HepG2 (cell line): ENCODE results near the gene FGD5. TPM values are rescaled to one million over a fixed set of nuclear protein-coding genes. Genes with fewer than 3 reads are reported as not detected.

Experiments used
- CC2D1A ChIP-seq: sonication (generic); formaldehyde crosslinking; IDR thresholded peaks from 2 replicates; pipeline ENCODE4 v1.8.1; 2023; ENCODE audit warnings: mild to moderate bottlenecking, missing genetic modification reagents
- ETV6 ChIP-seq: sonication (generic); formaldehyde crosslinking; conservative IDR thresholded peaks from 2 replicates; pipeline ENCODE4 v1.4.0; 2020; ENCODE audit warnings: missing genetic modification reagents
- FOXP1 ChIP-seq, 2 experiments: fragments of 450-650 bp in 1 of 2; IDR thresholded peaks; 2 replicates each; pipeline ENCODE4 v1.6.1; 2017 to 2018; ENCODE audit warnings: antibody characterized with exemption in 1 of 2
- HCFC1 ChIP-seq: fragments of 150-350 bp; IDR thresholded peaks from 2 replicates; pipeline ENCODE4 v1.6.1; 2014; ENCODE audit warnings: low read depth, low read length
- KDM5B ChIP-seq: sonication (generic); formaldehyde crosslinking; IDR thresholded peaks from 2 replicates; pipeline ENCODE4 v1.4.0; 2020; ENCODE audit warnings: missing genetic modification reagents, mild to moderate bottlenecking, borderline replicate concordance
- MYC ChIP-seq: sonication (generic); formaldehyde crosslinking; IDR thresholded peaks from 2 replicates; pipeline ENCODE4 v1.9.0; 2021; ENCODE audit warnings: missing genetic modification reagents, borderline replicate concordance
- NFIC ChIP-seq: IDR thresholded peaks from 2 replicates; pipeline ENCODE4 v1.6.1; 2012; ENCODE audit warnings: mild to moderate bottlenecking, low read length, inconsistent platforms
- POGZ ChIP-seq: sonication (generic); formaldehyde crosslinking; IDR thresholded peaks from 2 replicates; pipeline ENCODE4 v1.4.0; 2020; ENCODE audit warnings: mild to moderate bottlenecking, missing genetic modification reagents
- SMAD3 ChIP-seq: sonication (generic); formaldehyde crosslinking; IDR thresholded peaks from 2 replicates; pipeline ENCODE4 v1.4.0; 2020; ENCODE audit warnings: missing genetic modification reagents
- STAT5B ChIP-seq: sonication (generic); formaldehyde crosslinking; IDR thresholded peaks from 2 replicates; pipeline ENCODE4 v1.4.0; 2020; ENCODE audit warnings: missing genetic modification reagents
- U2AF2 ChIP-seq: fragments of 200-400 bp; formaldehyde crosslinking; IDR thresholded peaks from 2 replicates; pipeline ENCODE4 v1.6.1; 2017; ENCODE audit warnings: low read depth, mild to moderate bottlenecking, low read length
- ZFP82 ChIP-seq: sonication (generic); formaldehyde crosslinking; IDR thresholded peaks from 2 replicates; pipeline ENCODE4 v1.5.1; 2020; ENCODE audit warnings: mild to moderate bottlenecking, missing genetic modification reagents, borderline replicate concordance
- ZFP90 ChIP-seq: sonication (generic); formaldehyde crosslinking; IDR thresholded peaks from 2 replicates; pipeline ENCODE4 v1.8.0; 2022; ENCODE audit warnings: missing genetic modification reagents, mild to moderate bottlenecking, inconsistent platforms, borderline replicate concordance
- ZIK1 ChIP-seq: sonication (generic); formaldehyde crosslinking; IDR thresholded peaks from 2 replicates; pipeline ENCODE4 v1.5.0; 2020; ENCODE audit warnings: mild to moderate bottlenecking, low read depth, missing genetic modification reagents, borderline replicate concordance
- ZNF343 ChIP-seq: sonication (generic); formaldehyde crosslinking; IDR thresholded peaks from 2 replicates; pipeline ENCODE4 v1.4.0; 2020; ENCODE audit warnings: mild to moderate bottlenecking, missing genetic modification reagents
- ZNF431 ChIP-seq: sonication (generic); formaldehyde crosslinking; IDR thresholded peaks from 2 replicates; pipeline ENCODE4 v1.9.0; 2022; ENCODE audit warnings: missing genetic modification reagents, low read depth, mild to moderate bottlenecking, borderline replicate concordance
- polyA plus RNA-seq, 8 experiments: library from polyadenylated mRNA; depleted of rRNA in 3 of 8; stranded (reverse) in 7 of 8; unstranded in 1 of 8; fragments of >200 nt; fragmentation: Illumina TruSeq in 4 of 8; extraction: Trizol in 4 of 8; gene quantifications; 2 replicates each; pipeline versions ENCODE4 v1.2.1 to v1.2.3, GENCODE V29; 2011 to 2016; ENCODE audit warnings: low read depth in 4 of 8, missing spikeins in 1 of 8, mixed read lengths in 1 of 8; ENCODE audit not compliant: insufficient read depth in 1 of 8
- total RNA-seq, 5 experiments: library from RNA; depleted of rRNA; stranded (reverse); fragments of >200 nt; fragmentation: Illumina TruSeq; extraction: Trizol; gene quantifications; 2 replicates each; pipeline ENCODE4 v1.2.3, GENCODE V29; 2016; ENCODE audit warnings: low read depth in 1 of 5
- TF ChIP-seq, protein P1 (sequence below): sonication (generic); formaldehyde crosslinking; IDR thresholded peaks from 2 replicates; pipeline ENCODE4 v1.4.0; 2020; ENCODE audit warnings: mild to moderate bottlenecking, missing genetic modification reagents
- TF ChIP-seq, protein P2 (sequence below): sonication (generic); formaldehyde crosslinking; IDR thresholded peaks from 2 replicates; pipeline ENCODE4 v1.5.0; 2020; ENCODE audit warnings: mild to moderate bottlenecking, missing genetic modification reagents
- TF ChIP-seq, protein P3 (sequence below): sonication (generic); formaldehyde crosslinking; IDR thresholded peaks from 2 replicates; pipeline ENCODE4 v1.4.0; 2020; ENCODE audit warnings: missing genetic modification reagents, mild to moderate bottlenecking, borderline replicate concordance
- TF ChIP-seq, protein P4 (sequence below): sonication (generic); IDR thresholded peaks from 2 replicates; pipeline ENCODE4 v1.6.1; 2016; ENCODE audit warnings: low read depth, borderline replicate concordance

The FGD5 gene
- total and polyA plus RNA-seq, 2 of the 13 experiments (the other 11 are each of a cell fraction or from before 2014, with no cell fraction given): 0.17 TPM; not detected in 1

DNA sequence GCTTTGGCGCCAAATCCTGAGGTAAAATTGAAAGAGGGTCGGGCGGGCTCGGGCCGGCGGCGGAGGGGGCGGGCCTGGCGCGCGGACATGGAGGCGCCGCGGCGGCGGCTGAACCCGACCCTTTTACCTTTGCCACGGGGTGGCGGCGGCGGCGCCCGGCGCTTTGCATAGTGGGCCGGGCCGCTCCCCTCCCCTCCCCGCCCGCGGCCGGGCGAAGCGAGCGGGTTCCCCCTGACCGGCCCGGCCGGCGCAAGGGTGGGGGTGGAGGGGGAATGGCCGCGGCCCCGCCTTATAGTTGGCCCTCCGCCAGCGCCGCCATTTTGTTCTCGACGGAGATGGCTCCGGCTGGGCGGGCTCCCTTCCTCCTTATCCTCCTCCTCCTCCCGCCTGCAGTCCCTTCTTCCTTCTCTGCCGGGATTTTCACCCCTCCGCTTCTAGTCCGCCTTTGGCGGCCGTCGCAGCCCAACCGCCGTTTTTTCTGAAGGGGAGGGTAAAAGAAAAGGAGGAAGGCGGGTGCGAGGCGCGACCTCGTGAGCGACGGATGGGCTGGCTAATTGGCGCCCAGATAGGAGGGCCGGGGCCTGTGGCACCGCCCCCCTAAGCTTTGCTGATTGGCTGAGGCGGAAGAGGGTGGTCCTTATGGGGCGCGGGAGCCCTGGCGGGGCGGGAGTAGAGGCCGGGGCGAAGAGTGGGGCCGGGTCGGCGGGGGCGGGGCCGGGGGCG, 129.3 kb downstream of the FGD5 start (continued):
- TF ChIP-seq, protein P1, sequence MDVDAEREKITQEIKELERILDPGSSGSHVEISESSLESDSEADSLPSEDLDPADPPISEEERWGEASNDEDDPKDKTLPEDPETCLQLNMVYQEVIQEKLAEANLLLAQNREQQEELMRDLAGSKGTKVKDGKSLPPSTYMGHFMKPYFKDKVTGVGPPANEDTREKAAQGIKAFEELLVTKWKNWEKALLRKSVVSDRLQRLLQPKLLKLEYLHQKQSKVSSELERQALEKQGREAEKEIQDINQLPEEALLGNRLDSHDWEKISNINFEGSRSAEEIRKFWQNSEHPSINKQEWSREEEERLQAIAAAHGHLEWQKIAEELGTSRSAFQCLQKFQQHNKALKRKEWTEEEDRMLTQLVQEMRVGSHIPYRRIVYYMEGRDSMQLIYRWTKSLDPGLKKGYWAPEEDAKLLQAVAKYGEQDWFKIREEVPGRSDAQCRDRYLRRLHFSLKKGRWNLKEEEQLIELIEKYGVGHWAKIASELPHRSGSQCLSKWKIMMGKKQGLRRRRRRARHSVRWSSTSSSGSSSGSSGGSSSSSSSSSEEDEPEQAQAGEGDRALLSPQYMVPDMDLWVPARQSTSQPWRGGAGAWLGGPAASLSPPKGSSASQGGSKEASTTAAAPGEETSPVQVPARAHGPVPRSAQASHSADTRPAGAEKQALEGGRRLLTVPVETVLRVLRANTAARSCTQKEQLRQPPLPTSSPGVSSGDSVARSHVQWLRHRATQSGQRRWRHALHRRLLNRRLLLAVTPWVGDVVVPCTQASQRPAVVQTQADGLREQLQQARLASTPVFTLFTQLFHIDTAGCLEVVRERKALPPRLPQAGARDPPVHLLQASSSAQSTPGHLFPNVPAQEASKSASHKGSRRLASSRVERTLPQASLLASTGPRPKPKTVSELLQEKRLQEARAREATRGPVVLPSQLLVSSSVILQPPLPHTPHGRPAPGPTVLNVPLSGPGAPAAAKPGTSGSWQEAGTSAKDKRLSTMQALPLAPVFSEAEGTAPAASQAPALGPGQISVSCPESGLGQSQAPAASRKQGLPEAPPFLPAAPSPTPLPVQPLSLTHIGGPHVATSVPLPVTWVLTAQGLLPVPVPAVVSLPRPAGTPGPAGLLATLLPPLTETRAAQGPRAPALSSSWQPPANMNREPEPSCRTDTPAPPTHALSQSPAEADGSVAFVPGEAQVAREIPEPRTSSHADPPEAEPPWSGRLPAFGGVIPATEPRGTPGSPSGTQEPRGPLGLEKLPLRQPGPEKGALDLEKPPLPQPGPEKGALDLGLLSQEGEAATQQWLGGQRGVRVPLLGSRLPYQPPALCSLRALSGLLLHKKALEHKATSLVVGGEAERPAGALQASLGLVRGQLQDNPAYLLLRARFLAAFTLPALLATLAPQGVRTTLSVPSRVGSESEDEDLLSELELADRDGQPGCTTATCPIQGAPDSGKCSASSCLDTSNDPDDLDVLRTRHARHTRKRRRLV: no peak
- no peak for TF ChIP-seq KDM5B
- TF ChIP-seq ZFP90 (CRISPR knock-in tag): no peak
- no peak for TF ChIP-seq FOXP1 (IDR thresholded peaks at IDR 0.05)
- TF ChIP-seq FOXP1 (CRISPR knock-in tag; IDR thresholded peaks at IDR 0.05): no peak
- TF ChIP-seq CC2D1A (CRISPR knock-in tag): no peak
- no peak for TF ChIP-seq ZNF343
- TF ChIP-seq ZIK1 (CRISPR knock-in tag): no peak; the same call in 1 of the 2 replicates
- peak; percentile 13; the same call in 1 of the 2 replicates for TF ChIP-seq HCFC1
- TF ChIP-seq NFIC: peak; percentile 83
- TF ChIP-seq SMAD3 (CRISPR knock-in tag): no peak
- TF ChIP-seq ETV6 (CRISPR knock-in tag): no peak; the same call in 1 of the 2 replicates
- TF ChIP-seq ZNF431 (CRISPR knock-in tag): no peak
- TF ChIP-seq STAT5B (CRISPR knock-in tag): no peak
- no peak; the same call in 1 of the 2 replicates for TF ChIP-seq U2AF2
- TF ChIP-seq ZFP82 (CRISPR knock-in tag): no peak
- TF ChIP-seq POGZ (CRISPR knock-in tag): 0 out of 2 replicates have a peak, but pooled peaks have one; percentile 38
- TF ChIP-seq, protein P2, sequence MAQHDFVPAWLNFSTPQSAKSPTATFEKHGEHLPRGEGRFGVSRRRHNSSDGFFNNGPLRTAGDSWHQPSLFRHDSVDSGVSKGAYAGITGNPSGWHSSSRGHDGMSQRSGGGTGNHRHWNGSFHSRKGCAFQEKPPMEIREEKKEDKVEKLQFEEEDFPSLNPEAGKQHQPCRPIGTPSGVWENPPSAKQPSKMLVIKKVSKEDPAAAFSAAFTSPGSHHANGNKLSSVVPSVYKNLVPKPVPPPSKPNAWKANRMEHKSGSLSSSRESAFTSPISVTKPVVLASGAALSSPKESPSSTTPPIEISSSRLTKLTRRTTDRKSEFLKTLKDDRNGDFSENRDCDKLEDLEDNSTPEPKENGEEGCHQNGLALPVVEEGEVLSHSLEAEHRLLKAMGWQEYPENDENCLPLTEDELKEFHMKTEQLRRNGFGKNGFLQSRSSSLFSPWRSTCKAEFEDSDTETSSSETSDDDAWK (CRISPR knock-in tag): no peak
- TF ChIP-seq, protein P3, sequence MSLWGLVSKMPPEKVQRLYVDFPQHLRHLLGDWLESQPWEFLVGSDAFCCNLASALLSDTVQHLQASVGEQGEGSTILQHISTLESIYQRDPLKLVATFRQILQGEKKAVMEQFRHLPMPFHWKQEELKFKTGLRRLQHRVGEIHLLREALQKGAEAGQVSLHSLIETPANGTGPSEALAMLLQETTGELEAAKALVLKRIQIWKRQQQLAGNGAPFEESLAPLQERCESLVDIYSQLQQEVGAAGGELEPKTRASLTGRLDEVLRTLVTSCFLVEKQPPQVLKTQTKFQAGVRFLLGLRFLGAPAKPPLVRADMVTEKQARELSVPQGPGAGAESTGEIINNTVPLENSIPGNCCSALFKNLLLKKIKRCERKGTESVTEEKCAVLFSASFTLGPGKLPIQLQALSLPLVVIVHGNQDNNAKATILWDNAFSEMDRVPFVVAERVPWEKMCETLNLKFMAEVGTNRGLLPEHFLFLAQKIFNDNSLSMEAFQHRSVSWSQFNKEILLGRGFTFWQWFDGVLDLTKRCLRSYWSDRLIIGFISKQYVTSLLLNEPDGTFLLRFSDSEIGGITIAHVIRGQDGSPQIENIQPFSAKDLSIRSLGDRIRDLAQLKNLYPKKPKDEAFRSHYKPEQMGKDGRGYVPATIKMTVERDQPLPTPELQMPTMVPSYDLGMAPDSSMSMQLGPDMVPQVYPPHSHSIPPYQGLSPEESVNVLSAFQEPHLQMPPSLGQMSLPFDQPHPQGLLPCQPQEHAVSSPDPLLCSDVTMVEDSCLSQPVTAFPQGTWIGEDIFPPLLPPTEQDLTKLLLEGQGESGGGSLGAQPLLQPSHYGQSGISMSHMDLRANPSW: no peak
- TF ChIP-seq, protein P4, sequence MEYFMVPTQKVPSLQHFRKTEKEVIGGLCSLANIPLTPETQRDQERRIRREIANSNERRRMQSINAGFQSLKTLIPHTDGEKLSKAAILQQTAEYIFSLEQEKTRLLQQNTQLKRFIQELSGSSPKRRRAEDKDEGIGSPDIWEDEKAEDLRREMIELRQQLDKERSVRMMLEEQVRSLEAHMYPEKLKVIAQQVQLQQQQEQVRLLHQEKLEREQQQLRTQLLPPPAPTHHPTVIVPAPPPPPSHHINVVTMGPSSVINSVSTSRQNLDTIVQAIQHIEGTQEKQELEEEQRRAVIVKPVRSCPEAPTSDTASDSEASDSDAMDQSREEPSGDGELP: peak; percentile 34; the same call in 1 of the 2 replicates
- no peak; the same call in 1 of the 2 replicates for TF ChIP-seq MYC
